H9 (cell line): ENCODE measurements around the gene C11orf87. TPM values are rescaled to one million over a fixed set of nuclear protein-coding genes. Genes with fewer than 3 reads are reported as not detected.

Source experiments
- DNase-seq: peaks from one replicate; pipeline ENCODE4 v3.0.0-alpha.2; 2017
- H2AFZ ChIP-seq: one replicate; pipeline ENCODE4 v1.6.1; 2013; ENCODE audit warnings: mild to moderate bottlenecking, low read length, control low read depth, moderate library complexity
- H2AK5ac ChIP-seq: 2 replicates; pipeline ENCODE4 v1.6.1; 2013; ENCODE audit warnings: low read length, control low read depth, mixed read lengths; ENCODE audit not compliant: insufficient read length
- H2BK120ac ChIP-seq: one replicate; pipeline ENCODE4 v1.6.1; 2013; ENCODE audit warnings: low read depth, mild to moderate bottlenecking, low read length, control low read depth, inconsistent platforms; ENCODE audit not compliant: poor library complexity, severe bottlenecking
- H2BK12ac ChIP-seq: 2 replicates; pipeline ENCODE4 v1.6.1; 2013; ENCODE audit warnings: low read length, control low read depth, mixed read lengths, low read depth; ENCODE audit not compliant: insufficient read length
- H2BK15ac ChIP-seq: 2 replicates; pipeline ENCODE4 v1.6.1; 2013; ENCODE audit warnings: low read depth, low read length, control low read depth
- H2BK20ac ChIP-seq: one replicate; pipeline ENCODE4 v1.6.1; 2013; ENCODE audit warnings: low read depth, mild to moderate bottlenecking, low read length, control low read depth, inconsistent platforms; ENCODE audit not compliant: poor library complexity, severe bottlenecking
- H2BK5ac ChIP-seq: 2 replicates; pipeline ENCODE4 v1.6.1; 2013; ENCODE audit warnings: low read length, control low read depth, mixed read lengths; ENCODE audit not compliant: insufficient read length
- H3K14ac ChIP-seq: 2 replicates; pipeline ENCODE4 v1.6.1; 2013; ENCODE audit warnings: low read length, control low read depth; ENCODE audit not compliant: insufficient read depth
- H3K18ac ChIP-seq: 2 replicates; pipeline ENCODE4 v1.6.1; 2013; ENCODE audit warnings: low read depth, mild to moderate bottlenecking, mixed read lengths, low read length, control low read depth; ENCODE audit not compliant: insufficient read length
- H3K23ac ChIP-seq: 2 replicates; pipeline ENCODE4 v1.6.1; 2013; ENCODE audit warnings: low read length, control low read depth, mixed read lengths, low read depth; ENCODE audit not compliant: insufficient read length
- H3K23me2 ChIP-seq: 2 replicates; pipeline ENCODE4 v1.6.1; 2013; ENCODE audit warnings: low read depth, mild to moderate bottlenecking, mixed read lengths, low read length, control low read depth; ENCODE audit not compliant: insufficient read length, poor library complexity, severe bottlenecking
- H3K27ac ChIP-seq: 2 replicates; pipeline ENCODE4 v1.5.1; 2013; ENCODE audit warnings: low read length, control low read depth, mixed read lengths, low read depth; ENCODE audit not compliant: insufficient read length
- H3K27me3 ChIP-seq: 2 replicates; pipeline ENCODE4 v1.6.1; 2013; ENCODE audit warnings: low read length, control low read depth, inconsistent platforms; ENCODE audit not compliant: insufficient read depth
- H3K4ac ChIP-seq: 2 replicates; pipeline ENCODE4 v1.6.1; 2013; ENCODE audit warnings: low read depth, mild to moderate bottlenecking, control low read depth, inconsistent platforms, low read length, moderate library complexity
- H3K4me1 ChIP-seq: 2 replicates; pipeline ENCODE4 v1.6.1; 2013; ENCODE audit warnings: low read length, control low read depth, inconsistent platforms; ENCODE audit not compliant: insufficient read depth
- H3K4me2 ChIP-seq: 2 replicates; pipeline ENCODE4 v1.6.1; 2013; ENCODE audit warnings: low read length, control low read depth, mixed read lengths; ENCODE audit not compliant: insufficient read length, insufficient read depth
- H3K56ac ChIP-seq: 2 replicates; pipeline ENCODE4 v1.6.1; 2013; ENCODE audit warnings: low read depth, mild to moderate bottlenecking, mixed read lengths, low read length, control low read depth; ENCODE audit not compliant: insufficient read length
- H3K79me1 ChIP-seq: 2 replicates; pipeline ENCODE4 v1.6.1; 2013; ENCODE audit warnings: low read depth, mild to moderate bottlenecking, moderate library complexity, low read length, control low read depth, inconsistent platforms; ENCODE audit not compliant: insufficient read depth, poor library complexity, severe bottlenecking
- H3K79me2 ChIP-seq: 2 replicates; pipeline ENCODE4 v1.6.1; 2013; ENCODE audit warnings: low read length, control low read depth, inconsistent platforms; ENCODE audit not compliant: insufficient read depth
- H3K9ac ChIP-seq: 2 replicates; pipeline ENCODE4 v1.6.1; 2013; ENCODE audit warnings: low read length, control low read depth, mixed read lengths; ENCODE audit not compliant: insufficient read length; ENCODE audit errors: extremely low read depth
- H3K9me3 ChIP-seq: one replicate; pipeline ENCODE4 v1.6.1; 2013; ENCODE audit warnings: low read depth, low read length, inconsistent platforms; ENCODE audit not compliant: control insufficient read depth
- H3T11ph ChIP-seq: one replicate; pipeline ENCODE4 v1.6.1; 2013; ENCODE audit warnings: mild to moderate bottlenecking, low read length, control low read depth, inconsistent platforms
- H4K20me1 ChIP-seq: one replicate; pipeline ENCODE4 v1.6.1; 2013; ENCODE audit not compliant: control insufficient read depth, insufficient read length, insufficient read depth
- H4K5ac ChIP-seq: 2 replicates; pipeline ENCODE4 v1.6.1; 2013; ENCODE audit warnings: low read depth, mild to moderate bottlenecking, mixed read lengths, low read length, control low read depth; ENCODE audit not compliant: insufficient read length
- H4K8ac ChIP-seq: replicated peaks from 2 replicates; pipeline ENCODE4 v1.6.1; 2013; ENCODE audit warnings: low read length, control low read depth, mixed read lengths, low read depth; ENCODE audit not compliant: insufficient read length
- H4K91ac ChIP-seq: 2 replicates; pipeline ENCODE4 v1.6.1; 2013; ENCODE audit warnings: low read depth, mild to moderate bottlenecking, moderate library complexity, mixed read lengths, low read length, control low read depth; ENCODE audit not compliant: insufficient read length
- H3K27ac Mint-ChIP-seq, 3 experiments: 2 replicates in 2 of 3; 3 replicates in 1 of 3; pipeline ENCODE4 v1.8.0; 2020 to 2021; ENCODE audit warnings: mixed read lengths in 3 of 3, mild to moderate bottlenecking in 1 of 3, moderate library complexity in 1 of 3
- H3K27me3 Mint-ChIP-seq: 2 replicates; pipeline ENCODE4 v1.8.0; 2021; ENCODE audit warnings: low read depth, mild to moderate bottlenecking, moderate library complexity, mixed read lengths
- H3K36me3 Mint-ChIP-seq, 3 experiments: 2 replicates in 2 of 3; 3 replicates in 1 of 3; pipeline ENCODE4 v1.8.0; 2020 to 2021; ENCODE audit warnings: low read depth in 3 of 3, mixed read lengths in 3 of 3; ENCODE audit not compliant: insufficient read depth in 1 of 3
- H3K4me1 Mint-ChIP-seq, 2 experiments: 2 replicates each; pipeline ENCODE4 v1.8.0; 2020; ENCODE audit warnings: mixed read lengths in 2 of 2
- H3K4me3 Mint-ChIP-seq, 2 experiments: 2 replicates in 1 of 2; 3 replicates in 1 of 2; pipeline ENCODE4 v1.8.0; 2020 to 2021; ENCODE audit warnings: mild to moderate bottlenecking in 2 of 2, mixed read lengths in 2 of 2, moderate library complexity in 1 of 2
- H3K9me3 Mint-ChIP-seq, 2 experiments: 2 replicates in 1 of 2; 3 replicates in 1 of 2; pipeline ENCODE4 v1.8.0; 2020; ENCODE audit warnings: mild to moderate bottlenecking in 2 of 2, mixed read lengths in 2 of 2, moderate library complexity in 1 of 2
- CTCF ChIP-seq: fragments of 200-600 bp; sonication (generic); conservative IDR thresholded peaks from 3 replicates; pipeline ENCODE4 v1.8.0; 2021; ENCODE audit warnings: antibody characterized with exemption, mild to moderate bottlenecking
- total RNA-seq: library from RNA; stranded (reverse); gene quantifications from 2 replicates; pipeline ENCODE4 v1.2.1, GENCODE V29; 2021

C11orf87 gene
- total RNA-seq, 1 experiment from 2014 or later: 0.11 TPM

GRCh38 chr11:109378034-109378433, 44.0 kb upstream of the C11orf87 start:
- DNase-seq: no peak
- H3K79me2 ChIP-seq: no peaks in the 10 kb centered on the region
- Mint-ChIP-seq H3K9me3 (no peaks in the 10 kb centered on the region), H3K27ac (no peak overlapping the region), H3K27me3 (peaks cover 4% of the 10 kb centered on the region; the same call in 1 of the 2 replicates), H3K4me3 (no peak overlapping the region), H3K36me3 (no peaks in the 10 kb centered on the region), H3K4me1 (0 out of 4 replicates have a peak, but pooled peaks cover 0 to 4% of the 10 kb centered on the region in 2 experiments)
- no peaks in the 10 kb centered on the region for H3K9me3 ChIP-seq
- TF ChIP-seq CTCF: no peak
- H2BK20ac ChIP-seq: no peak overlapping the region
- no peak overlapping the region for H3K4me2 ChIP-seq
- H3K9ac ChIP-seq: no peak overlapping the region
- H3K18ac ChIP-seq: no peak overlapping the region
- H3K79me1 ChIP-seq: no peaks in the 10 kb centered on the region
- H3K56ac ChIP-seq: no peak overlapping the region
- no peak overlapping the region for H2AK5ac ChIP-seq
- no peak overlapping the region for H4K91ac ChIP-seq
- H2AFZ ChIP-seq: no peak overlapping the region
- no peak overlapping the region for H3K27ac ChIP-seq
- no peaks in the 10 kb centered on the region for H3K27me3 ChIP-seq
- H3K4me1 ChIP-seq: no peaks in the 10 kb centered on the region
- H4K8ac ChIP-seq: no peak overlapping the region
- no peak overlapping the region for H2BK120ac ChIP-seq
- H3K23me2 ChIP-seq: no peaks in the 10 kb centered on the region
- H2BK12ac ChIP-seq: no peak overlapping the region
- H3K14ac ChIP-seq: no peak overlapping the region
- no peak overlapping the region for H3K23ac ChIP-seq
- no peak overlapping the region for H2BK15ac ChIP-seq
- H3K4ac ChIP-seq: no peak overlapping the region
- H4K20me1 ChIP-seq: no peaks in the 10 kb centered on the region
- H3T11ph ChIP-seq: no peak overlapping the region
- no peak overlapping the region for H2BK5ac ChIP-seq
- H4K5ac ChIP-seq: no peak overlapping the region
